Panc1 (cell line): ENCODE data around the gene PPT2. TPM values are rescaled to one million over a fixed set of nuclear protein-coding genes. Genes with fewer than 3 reads are reported as not detected.
A peak's percentile ranks its signal among the peaks of the same experiment; 100 is the strongest.

Source experiments
- ATAC-seq: fragments of 200-7000 bp; cut with Tn5 transposase; 2 replicates; pipeline ENCODE4 v1.9.1; 2020; ENCODE audit warnings: mild to moderate bottlenecking, moderate library complexity
- BruUV-seq: library from RNA; stranded (reverse); fragments of 400-500 nt; replicated peaks from 2 replicates; lab custom pipeline; 2021; lab: Mats Ljungman, UMichigan
- CTCF ChIA-PET: fragments of 300-600 bp; sonication (Branson Sonifier 250); formaldehyde crosslinking; loops from one replicate; lab custom pipeline; 2022; ENCODE audit warnings: antibody characterized with exemption; lab: Charles Lee
- POLR2A ChIA-PET: fragments of 300-600 bp; sonication (Branson Sonifier 250); formaldehyde crosslinking; loops from one replicate; lab custom pipeline; 2022; ENCODE audit warnings: antibody characterized with exemption; lab: Charles Lee
- DNase-seq: peaks from one replicate; pipeline ENCODE4 v3.0.0-alpha.2; 2010; ENCODE audit warnings: low read depth, low spot score
- H3K27ac ChIP-seq: 2 replicates; pipeline ENCODE4 v1.5.1; 2011; ENCODE audit warnings: mild to moderate bottlenecking, low read length, inconsistent platforms
- H3K27me3 ChIP-seq: fragments of 200-500 bp; sonication (Bioruptor generic); 2 replicates; pipeline ENCODE4 v1.6.0; 2014; ENCODE audit warnings: low read length, inconsistent platforms; ENCODE audit not compliant: control insufficient read depth, insufficient read depth
- H3K36me3 ChIP-seq: fragments of 200-500 bp; sonication (Bioruptor generic); 2 replicates; pipeline ENCODE4 v1.5.1; 2014; ENCODE audit warnings: inconsistent platforms, mild to moderate bottlenecking, low read length, moderate library complexity; ENCODE audit not compliant: control insufficient read depth, insufficient read depth
- H3K4me1 ChIP-seq: 2 replicates; pipeline ENCODE4 v1.5.1; 2011; ENCODE audit warnings: inconsistent platforms, mild to moderate bottlenecking, low read length, moderate library complexity; ENCODE audit not compliant: control insufficient read depth, insufficient read depth
- H3K4me3 ChIP-seq, 2 experiments: 2 replicates each; pipeline ENCODE4 v1.5.1; 2011 to 2012; ENCODE audit warnings: low read depth in 2 of 2, low read length in 2 of 2, mild to moderate bottlenecking in 2 of 2, inconsistent platforms in 1 of 2, moderate library complexity in 1 of 2
- H3K9me3 ChIP-seq: fragments of 200-500 bp; sonication (Bioruptor generic); 2 replicates; pipeline ENCODE4 v1.5.1; 2014; ENCODE audit warnings: low read depth, mild to moderate bottlenecking, inconsistent platforms, low read length, moderate library complexity; ENCODE audit not compliant: control insufficient read depth, insufficient read depth
- POLR2AphosphoS5 ChIP-seq: IDR thresholded peaks from 2 replicates; pipeline ENCODE4 v1.6.1; 2012; ENCODE audit warnings: mild to moderate bottlenecking, low read depth, low read length, moderate library complexity
- REST ChIP-seq, 2 experiments: IDR thresholded peaks; 2 replicates each; pipeline ENCODE4 v1.6.1; 2011 to 2012; ENCODE audit warnings: low read depth in 2 of 2, control low read depth in 1 of 2, low read length in 1 of 2, mild to moderate bottlenecking in 1 of 2, moderate library complexity in 1 of 2; ENCODE audit not compliant: insufficient read depth in 1 of 2
- SIN3A ChIP-seq: IDR thresholded peaks from 2 replicates; pipeline ENCODE4 v1.6.1; 2012; ENCODE audit warnings: low read depth, mild to moderate bottlenecking, low read length, moderate library complexity, borderline replicate concordance; ENCODE audit not compliant: insufficient read depth
- TCF7L2 ChIP-seq: IDR thresholded peaks from 2 replicates; pipeline ENCODE4 v1.6.1; 2011; ENCODE audit warnings: mild to moderate bottlenecking, low read depth, low read length, inconsistent platforms
- in situ Hi-C: cut with HindIII; loops from 2 replicates; pipeline ENCODE4 v1.10.0; 2016; ENCODE audit warnings: low sequenced_read_pairs, low pct_unique_long_range_greater_than_20kb
- intact Hi-C: fragments of 100-400 bp; cut with micrococcal nuclease; formaldehyde crosslinking; loops from one replicate; pipeline ENCODE4 v1.10.0; 2022; ENCODE audit not compliant: unreplicated experiment
- total RNA-seq: library from RNA; stranded (reverse); gene quantifications from one replicate; pipeline ENCODE4 v1.2.1, GENCODE V29; 2021; ENCODE audit not compliant: unreplicated experiment
- TF ChIP-seq, protein P1 (sequence below): fragments of 450-650 bp; IDR thresholded peaks from 2 replicates; pipeline ENCODE4 v1.5.1; 2017; ENCODE audit warnings: mild to moderate bottlenecking

The PPT2 gene
- total RNA-seq, 1 experiment from 2014 or later = 20.1 TPM

DNA sequence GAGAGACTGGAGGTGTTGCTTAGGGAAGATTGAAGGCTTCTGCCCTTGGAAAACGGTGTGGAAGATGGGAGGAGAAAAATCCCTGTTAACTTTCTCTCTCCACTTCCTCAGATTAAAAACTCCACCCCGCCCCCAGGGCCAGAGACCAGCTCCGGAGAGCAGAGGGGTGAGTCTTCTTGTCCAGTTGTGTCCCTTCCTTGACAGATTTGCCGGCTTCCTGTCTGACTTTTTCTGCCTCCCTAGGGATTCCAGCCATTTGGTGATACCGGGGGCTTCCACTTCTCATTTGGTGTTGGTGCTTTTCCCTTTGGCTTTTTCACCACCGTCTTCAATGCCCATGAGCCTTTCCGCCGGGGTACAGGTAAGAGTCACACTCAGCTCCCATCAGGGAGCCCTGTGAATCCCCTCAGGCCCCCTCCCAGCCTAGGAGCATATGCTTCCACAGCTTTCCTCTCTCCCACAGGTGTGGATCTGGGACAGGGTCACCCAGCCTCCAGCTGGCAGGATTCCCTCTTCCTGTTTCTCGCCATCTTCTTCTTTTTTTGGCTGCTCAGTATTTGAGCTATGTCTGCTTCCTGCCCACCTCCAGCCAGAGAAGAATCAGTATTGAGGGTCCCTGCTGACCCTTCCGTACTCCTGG lies 25.9 kb downstream of the PPT2 start:
- peak overlapping the region in 1 of 2 experiments; percentile 61; a peak in 2 of 4 replicates for H3K4me3 ChIP-seq
- POLR2A ChIA-PET = no interaction called here
- peaks cover 29% of the 10 kb centered on the region for H3K4me1 ChIP-seq
- TF ChIP-seq TCF7L2 (no peak), POLR2AphosphoS5 (no peak), REST (IDR thresholded peaks at IDR 0.05; ENCODE audit: insufficient read depth in 1 of 2, low read depth in 2 of 2, low read length in 1 of 2) (no peak), SIN3A (no peak)
- TF ChIP-seq, protein P1, sequence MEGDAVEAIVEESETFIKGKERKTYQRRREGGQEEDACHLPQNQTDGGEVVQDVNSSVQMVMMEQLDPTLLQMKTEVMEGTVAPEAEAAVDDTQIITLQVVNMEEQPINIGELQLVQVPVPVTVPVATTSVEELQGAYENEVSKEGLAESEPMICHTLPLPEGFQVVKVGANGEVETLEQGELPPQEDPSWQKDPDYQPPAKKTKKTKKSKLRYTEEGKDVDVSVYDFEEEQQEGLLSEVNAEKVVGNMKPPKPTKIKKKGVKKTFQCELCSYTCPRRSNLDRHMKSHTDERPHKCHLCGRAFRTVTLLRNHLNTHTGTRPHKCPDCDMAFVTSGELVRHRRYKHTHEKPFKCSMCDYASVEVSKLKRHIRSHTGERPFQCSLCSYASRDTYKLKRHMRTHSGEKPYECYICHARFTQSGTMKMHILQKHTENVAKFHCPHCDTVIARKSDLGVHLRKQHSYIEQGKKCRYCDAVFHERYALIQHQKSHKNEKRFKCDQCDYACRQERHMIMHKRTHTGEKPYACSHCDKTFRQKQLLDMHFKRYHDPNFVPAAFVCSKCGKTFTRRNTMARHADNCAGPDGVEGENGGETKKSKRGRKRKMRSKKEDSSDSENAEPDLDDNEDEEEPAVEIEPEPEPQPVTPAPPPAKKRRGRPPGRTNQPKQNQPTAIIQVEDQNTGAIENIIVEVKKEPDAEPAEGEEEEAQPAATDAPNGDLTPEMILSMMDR = no peak
- no TSS peak for BruUV-seq
- no peak overlapping the region for H3K27ac ChIP-seq
- no peaks in the 10 kb centered on the region for H3K9me3 ChIP-seq
- ATAC-seq (no peak), DNase-seq (no peak)
- CTCF ChIA-PET = no interaction called here
- in situ Hi-C loops = no loop called here
- H3K36me3 ChIP-seq = peaks cover 3% of the 10 kb centered on the region; the same call in 1 of the 2 replicates
- no peaks in the 10 kb centered on the region for H3K27me3 ChIP-seq
- intact Hi-C loops = no loop called here

DNA sequence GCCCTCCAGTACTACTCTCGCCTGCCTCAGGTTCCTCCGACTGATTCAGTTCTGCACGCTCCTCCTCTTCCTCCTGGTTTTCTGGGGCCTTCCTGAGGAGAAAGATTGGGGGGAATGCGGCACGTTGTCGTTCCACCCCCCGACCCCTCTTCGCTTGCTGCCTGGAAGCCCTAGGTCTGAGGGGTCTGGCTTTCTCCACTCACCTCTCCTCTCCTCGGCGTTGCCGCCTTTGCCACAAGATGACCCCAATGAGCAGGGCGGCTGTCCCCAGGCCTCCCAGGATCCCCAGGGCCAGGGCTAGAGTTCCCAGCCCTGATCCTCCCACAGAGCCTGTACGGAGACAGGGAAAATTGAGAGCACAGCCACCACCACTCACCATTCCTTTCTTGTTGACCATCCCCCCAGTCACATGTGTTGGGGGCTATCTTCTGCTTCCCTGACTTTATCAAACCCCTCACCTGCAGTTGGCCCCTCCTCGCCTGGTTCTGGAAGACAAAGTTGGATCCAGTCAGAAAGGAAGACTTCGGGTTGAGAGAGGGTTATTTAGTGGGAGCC lies 27.3 kb downstream of the PPT2 start:
- ChIA-PET CTCF (no interaction called here), POLR2A (no interaction called here)
- intact Hi-C loops (no loop called here), in situ Hi-C loops (no loop called here)
- ATAC-seq (no peak), DNase-seq (no peak)
- Histone ChIP-seq H3K4me1 (peaks cover 23% of the 10 kb centered on the region), H3K27ac (no peak overlapping the region), H3K4me3 (no peak overlapping the region), H3K36me3 (no peaks in the 10 kb centered on the region; the same call in 1 of the 2 replicates), H3K27me3 (no peaks in the 10 kb centered on the region), H3K9me3 (no peaks in the 10 kb centered on the region)
- no TSS peak for BruUV-seq
- TF ChIP-seq, protein P1 = no peak
- TF ChIP-seq SIN3A (no peak), REST (IDR thresholded peaks at IDR 0.05; ENCODE audit: insufficient read depth in 1 of 2, low read depth in 2 of 2, low read length in 1 of 2) (no peak), POLR2AphosphoS5 (no peak), TCF7L2 (no peak)
